RWPE2 (cell line): Measurements from ENCODE around the gene LETM1.

Experiments used
- ATAC-seq: fragments of 200-7000 bp; cut with Tn5 transposase; 3 replicates; pipeline ENCODE4 v1.9.1; 2021; ENCODE audit warnings: low read depth
- DNase-seq: peaks from one replicate; pipeline ENCODE4 v3.0.0-alpha.2; 2020; ENCODE audit warnings: low spot score
- H3K27ac ChIP-seq: fragments of 450-650 bp; 2 replicates; pipeline ENCODE4 v1.5.1; 2017; ENCODE audit warnings: mild to moderate bottlenecking; ENCODE audit not compliant: poor library complexity, severe bottlenecking
- H3K27me3 ChIP-seq: fragments of 250-450 bp; sonication (Bioruptor Pico); 2 replicates; pipeline ENCODE4 v1.5.1; 2021; ENCODE audit warnings: mild to moderate bottlenecking, moderate library complexity; ENCODE audit not compliant: insufficient read depth, poor library complexity, severe bottlenecking
- H3K36me3 ChIP-seq: fragments of 250-450 bp; sonication (Bioruptor Pico); 2 replicates; pipeline ENCODE4 v1.5.1; 2020; ENCODE audit warnings: low read depth, mild to moderate bottlenecking, moderate library complexity
- H3K4me1 ChIP-seq: fragments of 250-450 bp; sonication (Bioruptor Pico); 2 replicates; pipeline ENCODE4 v1.5.1; 2021; ENCODE audit warnings: mild to moderate bottlenecking, moderate library complexity; ENCODE audit not compliant: insufficient read depth, poor library complexity, severe bottlenecking
- H3K4me3 ChIP-seq: fragments of 250-450 bp; sonication (Bioruptor Pico); 2 replicates; pipeline ENCODE4 v1.5.1; 2021; ENCODE audit warnings: mild to moderate bottlenecking, moderate library complexity; ENCODE audit not compliant: severe bottlenecking
- H3K9me3 ChIP-seq: fragments of 250-450 bp; sonication (Bioruptor Pico); 2 replicates; pipeline ENCODE4 v1.5.1; 2021; ENCODE audit warnings: mild to moderate bottlenecking, moderate library complexity; ENCODE audit not compliant: severe bottlenecking
- CTCF ChIP-seq: fragments of 450-650 bp; IDR thresholded peaks from one replicate; pipeline ENCODE4 v1.5.1; 2017; ENCODE audit warnings: mild to moderate bottlenecking, moderate library complexity; ENCODE audit not compliant: poor library complexity, severe bottlenecking

The LETM1 gene

GRCh38 chr4:1870578-1871443 is 14.9 kb upstream of the LETM1 start, which contains the start of gene NSD2:
Gene NSD2 (plus strand): TSS chr4:1871393. CDS start chr4:1900655, 29,262 bp downstream.
- ATAC-seq (peak; percentile 48), DNase-seq (peak; percentile 84)
- no peaks in the 10 kb centered on the region for H3K9me3 ChIP-seq
- TF ChIP-seq CTCF = no peak
- H3K27me3 ChIP-seq = no peaks in the 10 kb centered on the region
- H3K4me1 ChIP-seq = peaks cover 20% of the 10 kb centered on the region
- H3K4me3 ChIP-seq = peak within 1 kb of the TSS; percentile 91
- H3K36me3 ChIP-seq = peaks cover 10% of the 10 kb centered on the region
- peak within 1 kb of the TSS; percentile 92 for H3K27ac ChIP-seq

- peak overlapping the region; percentile 92 for H3K27ac ChIP-seq
- ATAC-seq (peak; percentile 85), DNase-seq (peak; percentile 93)
- H3K4me3 ChIP-seq = peak overlapping the region; percentile 57
- no peak for TF ChIP-seq CTCF
- peaks cover 10% of the 10 kb centered on the region for H3K36me3 ChIP-seq
- no peaks in the 10 kb centered on the region for H3K9me3 ChIP-seq
- peaks cover 20% of the 10 kb centered on the region for H3K4me1 ChIP-seq
- H3K27me3 ChIP-seq = no peaks in the 10 kb centered on the region
These were observed 14.3 kb upstream of the LETM1 start for GRCh38 chr4:1870328-1870577.

- DNase-seq (no peak), ATAC-seq (no peak; the same call in 2 of the 3 replicates)
- peak overlapping the region; percentile 92 for H3K27ac ChIP-seq
- H3K27me3 ChIP-seq = no peaks in the 10 kb centered on the region
- TF ChIP-seq CTCF = no peak
- H3K4me1 ChIP-seq = peaks cover 19% of the 10 kb centered on the region
- peak overlapping the region; percentile 57 for H3K4me3 ChIP-seq
- H3K9me3 ChIP-seq = no peaks in the 10 kb centered on the region
- peaks cover 10% of the 10 kb centered on the region for H3K36me3 ChIP-seq
These were observed 13.8 kb upstream of the LETM1 start for GRCh38 chr4:1869530-1870327.

GRCh38 chr4:1868912-1869311 is 13.0 kb upstream of the LETM1 start:
- TF ChIP-seq CTCF = no peak
- H3K9me3 ChIP-seq = no peaks in the 10 kb centered on the region
- ATAC-seq (no peak), DNase-seq (no peak)
- no peak overlapping the region for H3K4me3 ChIP-seq
- H3K4me1 ChIP-seq = peaks cover 11% of the 10 kb centered on the region
- no peaks in the 10 kb centered on the region for H3K27me3 ChIP-seq
- no peak overlapping the region for H3K27ac ChIP-seq
- peaks cover 6% of the 10 kb centered on the region for H3K36me3 ChIP-seq
